Ovary (tissue), 3 donors: ENCODE measurements around the gene TNFAIP8L3.

ENCODE experiments used
- EP300 ChIP-seq: sonication (generic); formaldehyde crosslinking; IDR thresholded peaks from one replicate; pipeline ENCODE4 v1.6.1; 2017; ENCODE audit warnings: antibody characterized with exemption
- TF ChIP-seq, protein P1 (sequence below), 3 donors: fragments of 450-650 bp in 2 of 3; fragments of 200-600 bp in 1 of 3; IDR thresholded peaks; one replicate each; pipeline versions ENCODE4 v1.5.1 to v1.8.0; 2016 to 2022; ENCODE audit warnings: antibody characterized with exemption in 3 of 3, mild to moderate bottlenecking in 1 of 3
- donor health status: DM: no; HTN: no; CAD: no.

DNA sequence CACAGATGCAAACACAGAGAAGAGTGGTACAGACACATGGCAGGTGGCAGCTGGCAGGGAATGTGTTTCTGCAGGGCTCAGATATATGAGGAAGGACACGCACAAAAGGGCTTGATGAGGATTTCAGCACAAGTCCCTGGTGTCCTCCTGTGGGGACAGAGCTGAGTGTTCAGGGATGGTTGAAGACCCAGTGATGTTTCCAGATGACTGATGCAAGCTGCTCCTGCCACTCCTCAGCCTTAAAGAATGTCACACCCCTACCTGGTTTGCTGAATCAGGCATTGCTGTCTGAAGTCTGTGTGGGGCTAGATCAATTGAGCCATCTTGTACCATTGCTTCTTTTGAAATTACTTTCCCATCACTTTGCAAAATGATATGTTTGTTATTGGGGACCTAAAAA is 40.2 kb downstream of the TNFAIP8L3 start:
- TF ChIP-seq, protein P1, sequence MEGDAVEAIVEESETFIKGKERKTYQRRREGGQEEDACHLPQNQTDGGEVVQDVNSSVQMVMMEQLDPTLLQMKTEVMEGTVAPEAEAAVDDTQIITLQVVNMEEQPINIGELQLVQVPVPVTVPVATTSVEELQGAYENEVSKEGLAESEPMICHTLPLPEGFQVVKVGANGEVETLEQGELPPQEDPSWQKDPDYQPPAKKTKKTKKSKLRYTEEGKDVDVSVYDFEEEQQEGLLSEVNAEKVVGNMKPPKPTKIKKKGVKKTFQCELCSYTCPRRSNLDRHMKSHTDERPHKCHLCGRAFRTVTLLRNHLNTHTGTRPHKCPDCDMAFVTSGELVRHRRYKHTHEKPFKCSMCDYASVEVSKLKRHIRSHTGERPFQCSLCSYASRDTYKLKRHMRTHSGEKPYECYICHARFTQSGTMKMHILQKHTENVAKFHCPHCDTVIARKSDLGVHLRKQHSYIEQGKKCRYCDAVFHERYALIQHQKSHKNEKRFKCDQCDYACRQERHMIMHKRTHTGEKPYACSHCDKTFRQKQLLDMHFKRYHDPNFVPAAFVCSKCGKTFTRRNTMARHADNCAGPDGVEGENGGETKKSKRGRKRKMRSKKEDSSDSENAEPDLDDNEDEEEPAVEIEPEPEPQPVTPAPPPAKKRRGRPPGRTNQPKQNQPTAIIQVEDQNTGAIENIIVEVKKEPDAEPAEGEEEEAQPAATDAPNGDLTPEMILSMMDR (IDR thresholded peaks at IDR 0.05), result no peak
- TF ChIP-seq EP300, result no peak
